ENCODE measurements around the gene ARHGAP18. TPM values are rescaled to one million over a fixed set of nuclear protein-coding genes. Genes with fewer than 3 reads are reported as not detected.
A peak's percentile ranks its signal among the peaks of the same experiment; 100 is the strongest.

ARHGAP18 gene
- total and polyA plus RNA-seq, 10 of the 15 experiments (the other 5 are each of a cell fraction or from before 2014, with no cell fraction given), result 18.2 to 52.2 (median 31.7) TPM

DNA sequence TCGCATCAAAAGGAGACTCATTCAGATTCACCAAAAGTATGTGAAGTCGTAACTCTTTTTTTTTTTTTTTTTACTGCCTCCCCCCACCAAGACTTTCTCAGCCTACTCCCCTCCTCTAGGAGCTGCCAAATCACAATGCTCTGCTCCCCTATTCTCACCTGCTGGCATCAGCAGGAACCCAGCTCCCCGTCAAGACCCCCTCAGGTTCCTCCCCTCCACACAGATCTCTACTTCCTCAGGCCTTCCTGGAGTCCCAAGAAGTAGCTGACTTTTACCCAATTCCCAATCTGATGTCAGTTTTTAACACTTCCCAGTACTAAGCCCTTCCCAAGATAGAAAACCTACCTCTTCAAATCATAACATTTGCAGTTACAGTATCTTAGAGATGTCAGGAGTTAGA is 39.3 kb downstream of the ARHGAP18 start:
- ChIA-PET POLR2A (interaction anchor here (0.9 to 9.8 kb wide), 6 partner anchors 9 to 72 kb away, joined by 3 to 115 read pairs (median 7); partner anchors contain the start of gene ARHGAP18), SMC1A (ENCODE audit: uncharacterized antibody, unreplicated experiment) (interaction anchor here (1.1 to 22.4 kb wide), 12 partner anchors 9 to 171 kb away, joined by 3 to 434 read pairs (median 7); partner anchors contain the start of gene ARHGAP18), RAD21 (ENCODE audit: unreplicated experiment) (interaction anchor here (0.7 to 10.4 kb wide), 10 partner anchors 9 to 73 kb away, joined by 3 to 189 read pairs (median 4); partner anchors contain the start of gene ARHGAP18), CTCF (interaction anchor here (1.0 to 9.8 kb wide), 13 partner anchors 9 to 171 kb away, joined by 3 to 165 read pairs (median 7); partner anchors contain the start of gene ARHGAP18)
- 94% methylated on average over 2 of the region's 3 CpGs for WGBS (ENCODE audit: insufficient coverage, insufficient replicate concordance, low lambda C conversion rate, missing lambda C conversion rate)
- FAIRE-seq (no peak), DNase-seq (ENCODE audit: low read depth, low spot score) (no peak), ATAC-seq (no peak)
- H3K9me3 ChIP-seq (replicated peaks; ENCODE audit: control insufficient read depth, insufficient read depth, low read length), result peaks cover 2% of the 10 kb centered on the region; the same call in 1 of the 3 replicates
- H3K27ac ChIP-seq (ENCODE audit: control insufficient read depth, insufficient read depth), result peak overlapping the region; percentile 98
- no peak overlapping the region; the same call in 1 of the 2 replicates for H3K9ac ChIP-seq (ENCODE audit: control insufficient read depth, insufficient read depth, low read length)
- no TSS peak for BruUV-seq (replicated peaks)
- peaks cover 42% of the 10 kb centered on the region for H3K4me1 ChIP-seq (ENCODE audit: control insufficient read depth, insufficient read depth, low read length)
- no peak overlapping the region for H2AFZ ChIP-seq (ENCODE audit: control insufficient read depth, low read depth, low read length)
- H3K79me2 ChIP-seq (ENCODE audit: control insufficient read depth, insufficient read depth, low read length), result peaks cover 79% of the 10 kb centered on the region
- H3K4me2 ChIP-seq (ENCODE audit: control insufficient read depth, insufficient read depth), result no peak overlapping the region
- in situ Hi-C loops (cut with MboI), result no loop called here
- intact Hi-C loops (cut with micrococcal nuclease; ENCODE audit: unreplicated experiment), result loop anchor here (1.0 to 5.0 kb wide), 3 partner anchors 48 to 72 kb away; no protein-coding TSS in a partner anchor
- no peaks in the 10 kb centered on the region for H4K20me1 ChIP-seq (ENCODE audit: control insufficient read depth, insufficient read depth)
- H3K4me3 ChIP-seq, result no peak overlapping the region
- H3K27me3 ChIP-seq (replicated peaks in 1 of 2; ENCODE audit: control insufficient read depth in 2 of 2, insufficient read depth in 2 of 2, low read length in 1 of 2), result no peaks in the 10 kb centered on the region
- no peaks in the 10 kb centered on the region; a peak in 2 of 4 replicates for H3K36me3 ChIP-seq (ENCODE audit: control insufficient read depth in 2 of 2, insufficient read depth in 2 of 2, low read length in 1 of 2)
- TF ChIP-seq JUNB (IDR thresholded peaks at IDR 0.05) (no peak), BRCA1 (IDR thresholded peaks at IDR 0.05; ENCODE audit: low read depth, low read length) (no peak), SMC3 (IDR thresholded peaks at IDR 0.05; ENCODE audit: borderline replicate concordance, low read length) (no peak), SP1 (IDR thresholded peaks at IDR 0.05; ENCODE audit: low read depth, low read length) (no peak), ZNF217 (IDR thresholded peaks at IDR 0.05) (no peak), PAX8 (IDR thresholded peaks at IDR 0.05) (no peak), MTA2 (IDR thresholded peaks at IDR 0.05; ENCODE audit: low read depth) (no peak), RBBP5 (conservative IDR thresholded peaks at IDR 0.05) (no peak)
- TF ChIP-seq, protein P1, sequence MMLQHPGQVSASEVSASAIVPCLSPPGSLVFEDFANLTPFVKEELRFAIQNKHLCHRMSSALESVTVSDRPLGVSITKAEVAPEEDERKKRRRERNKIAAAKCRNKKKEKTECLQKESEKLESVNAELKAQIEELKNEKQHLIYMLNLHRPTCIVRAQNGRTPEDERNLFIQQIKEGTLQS (IDR thresholded peaks at IDR 0.05; ENCODE audit: borderline replicate concordance, extremely low read depth, low read depth, low read length), result no peak
- TF ChIP-seq, protein P2, sequence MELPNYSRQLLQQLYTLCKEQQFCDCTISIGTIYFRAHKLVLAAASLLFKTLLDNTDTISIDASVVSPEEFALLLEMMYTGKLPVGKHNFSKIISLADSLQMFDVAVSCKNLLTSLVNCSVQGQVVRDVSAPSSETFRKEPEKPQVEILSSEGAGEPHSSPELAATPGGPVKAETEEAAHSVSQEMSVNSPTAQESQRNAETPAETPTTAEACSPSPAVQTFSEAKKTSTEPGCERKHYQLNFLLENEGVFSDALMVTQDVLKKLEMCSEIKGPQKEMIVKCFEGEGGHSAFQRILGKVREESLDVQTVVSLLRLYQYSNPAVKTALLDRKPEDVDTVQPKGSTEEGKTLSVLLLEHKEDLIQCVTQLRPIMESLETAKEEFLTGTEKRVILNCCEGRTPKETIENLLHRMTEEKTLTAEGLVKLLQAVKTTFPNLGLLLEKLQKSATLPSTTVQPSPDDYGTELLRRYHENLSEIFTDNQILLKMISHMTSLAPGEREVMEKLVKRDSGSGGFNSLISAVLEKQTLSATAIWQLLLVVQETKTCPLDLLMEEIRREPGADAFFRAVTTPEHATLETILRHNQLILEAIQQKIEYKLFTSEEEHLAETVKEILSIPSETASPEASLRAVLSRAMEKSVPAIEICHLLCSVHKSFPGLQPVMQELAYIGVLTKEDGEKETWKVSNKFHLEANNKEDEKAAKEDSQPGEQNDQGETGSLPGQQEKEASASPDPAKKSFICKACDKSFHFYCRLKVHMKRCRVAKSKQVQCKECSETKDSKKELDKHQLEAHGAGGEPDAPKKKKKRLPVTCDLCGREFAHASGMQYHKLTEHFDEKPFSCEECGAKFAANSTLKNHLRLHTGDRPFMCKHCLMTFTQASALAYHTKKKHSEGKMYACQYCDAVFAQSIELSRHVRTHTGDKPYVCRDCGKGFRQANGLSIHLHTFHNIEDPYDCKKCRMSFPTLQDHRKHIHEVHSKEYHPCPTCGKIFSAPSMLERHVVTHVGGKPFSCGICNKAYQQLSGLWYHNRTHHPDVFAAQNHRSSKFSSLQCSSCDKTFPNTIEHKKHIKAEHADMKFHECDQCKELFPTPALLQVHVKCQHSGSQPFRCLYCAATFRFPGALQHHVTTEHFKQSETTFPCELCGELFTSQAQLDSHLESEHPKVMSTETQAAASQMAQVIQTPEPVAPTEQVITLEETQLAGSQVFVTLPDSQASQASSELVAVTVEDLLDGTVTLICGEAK (IDR thresholded peaks at IDR 0.05; ENCODE audit: borderline replicate concordance), result no peak
- TF ChIP-seq, protein P3, sequence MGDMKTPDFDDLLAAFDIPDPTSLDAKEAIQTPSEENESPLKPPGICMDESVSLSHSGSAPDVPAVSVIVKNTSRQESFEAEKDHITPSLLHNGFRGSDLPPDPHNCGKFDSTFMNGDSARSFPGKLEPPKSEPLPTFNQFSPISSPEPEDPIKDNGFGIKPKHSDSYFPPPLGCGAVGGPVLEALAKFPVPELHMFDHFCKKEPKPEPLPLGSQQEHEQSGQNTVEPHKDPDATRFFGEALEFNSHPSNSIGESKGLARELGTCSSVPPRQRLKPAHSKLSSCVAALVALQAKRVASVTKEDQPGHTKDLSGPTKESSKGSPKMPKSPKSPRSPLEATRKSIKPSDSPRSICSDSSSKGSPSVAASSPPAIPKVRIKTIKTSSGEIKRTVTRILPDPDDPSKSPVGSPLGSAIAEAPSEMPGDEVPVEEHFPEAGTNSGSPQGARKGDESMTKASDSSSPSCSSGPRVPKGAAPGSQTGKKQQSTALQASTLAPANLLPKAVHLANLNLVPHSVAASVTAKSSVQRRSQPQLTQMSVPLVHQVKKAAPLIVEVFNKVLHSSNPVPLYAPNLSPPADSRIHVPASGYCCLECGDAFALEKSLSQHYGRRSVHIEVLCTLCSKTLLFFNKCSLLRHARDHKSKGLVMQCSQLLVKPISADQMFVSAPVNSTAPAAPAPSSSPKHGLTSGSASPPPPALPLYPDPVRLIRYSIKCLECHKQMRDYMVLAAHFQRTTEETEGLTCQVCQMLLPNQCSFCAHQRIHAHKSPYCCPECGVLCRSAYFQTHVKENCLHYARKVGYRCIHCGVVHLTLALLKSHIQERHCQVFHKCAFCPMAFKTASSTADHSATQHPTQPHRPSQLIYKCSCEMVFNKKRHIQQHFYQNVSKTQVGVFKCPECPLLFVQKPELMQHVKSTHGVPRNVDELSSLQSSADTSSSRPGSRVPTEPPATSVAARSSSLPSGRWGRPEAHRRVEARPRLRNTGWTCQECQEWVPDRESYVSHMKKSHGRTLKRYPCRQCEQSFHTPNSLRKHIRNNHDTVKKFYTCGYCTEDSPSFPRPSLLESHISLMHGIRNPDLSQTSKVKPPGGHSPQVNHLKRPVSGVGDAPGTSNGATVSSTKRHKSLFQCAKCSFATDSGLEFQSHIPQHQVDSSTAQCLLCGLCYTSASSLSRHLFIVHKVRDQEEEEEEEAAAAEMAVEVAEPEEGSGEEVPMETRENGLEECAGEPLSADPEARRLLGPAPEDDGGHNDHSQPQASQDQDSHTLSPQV (IDR thresholded peaks at IDR 0.05), result no peak
- TF ChIP-seq, protein P4, sequence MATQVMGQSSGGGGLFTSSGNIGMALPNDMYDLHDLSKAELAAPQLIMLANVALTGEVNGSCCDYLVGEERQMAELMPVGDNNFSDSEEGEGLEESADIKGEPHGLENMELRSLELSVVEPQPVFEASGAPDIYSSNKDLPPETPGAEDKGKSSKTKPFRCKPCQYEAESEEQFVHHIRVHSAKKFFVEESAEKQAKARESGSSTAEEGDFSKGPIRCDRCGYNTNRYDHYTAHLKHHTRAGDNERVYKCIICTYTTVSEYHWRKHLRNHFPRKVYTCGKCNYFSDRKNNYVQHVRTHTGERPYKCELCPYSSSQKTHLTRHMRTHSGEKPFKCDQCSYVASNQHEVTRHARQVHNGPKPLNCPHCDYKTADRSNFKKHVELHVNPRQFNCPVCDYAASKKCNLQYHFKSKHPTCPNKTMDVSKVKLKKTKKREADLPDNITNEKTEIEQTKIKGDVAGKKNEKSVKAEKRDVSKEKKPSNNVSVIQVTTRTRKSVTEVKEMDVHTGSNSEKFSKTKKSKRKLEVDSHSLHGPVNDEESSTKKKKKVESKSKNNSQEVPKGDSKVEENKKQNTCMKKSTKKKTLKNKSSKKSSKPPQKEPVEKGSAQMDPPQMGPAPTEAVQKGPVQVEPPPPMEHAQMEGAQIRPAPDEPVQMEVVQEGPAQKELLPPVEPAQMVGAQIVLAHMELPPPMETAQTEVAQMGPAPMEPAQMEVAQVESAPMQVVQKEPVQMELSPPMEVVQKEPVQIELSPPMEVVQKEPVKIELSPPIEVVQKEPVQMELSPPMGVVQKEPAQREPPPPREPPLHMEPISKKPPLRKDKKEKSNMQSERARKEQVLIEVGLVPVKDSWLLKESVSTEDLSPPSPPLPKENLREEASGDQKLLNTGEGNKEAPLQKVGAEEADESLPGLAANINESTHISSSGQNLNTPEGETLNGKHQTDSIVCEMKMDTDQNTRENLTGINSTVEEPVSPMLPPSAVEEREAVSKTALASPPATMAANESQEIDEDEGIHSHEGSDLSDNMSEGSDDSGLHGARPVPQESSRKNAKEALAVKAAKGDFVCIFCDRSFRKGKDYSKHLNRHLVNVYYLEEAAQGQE (IDR thresholded peaks at IDR 0.05; ENCODE audit: low read depth, low read length), result no peak

All from GM12878 (cell line).